ENCODE measurements around the gene TTL.
A peak's percentile ranks its signal among the peaks of the same experiment; 100 is the strongest.

The TTL gene

DNA sequence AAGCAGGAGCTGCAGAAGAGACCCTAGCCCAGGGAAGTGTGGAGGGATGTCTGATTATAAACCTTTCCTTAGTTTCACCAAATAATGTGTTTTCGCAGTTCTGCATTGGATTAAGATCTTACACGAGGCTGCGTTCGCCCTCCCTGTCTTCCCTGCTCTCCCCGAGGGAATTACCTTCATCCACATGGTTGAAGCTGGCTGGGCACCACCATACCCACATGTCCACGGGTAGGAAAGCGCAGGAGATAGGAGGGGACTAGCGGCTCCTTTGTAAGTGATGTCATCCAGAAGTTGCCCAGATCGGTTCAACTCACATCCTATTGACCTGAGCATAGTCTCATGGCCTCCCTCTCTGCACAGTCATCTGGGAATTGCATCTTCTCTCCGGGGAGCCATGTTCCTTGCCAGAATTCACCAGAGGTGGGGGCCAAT, 1.1 kb downstream of the TTL start:
- peak overlapping the region; percentile 89 for H3K4me3 ChIP-seq (ENCODE audit: control insufficient read depth, low read depth, low read length)
- TF ChIP-seq, protein P1, sequence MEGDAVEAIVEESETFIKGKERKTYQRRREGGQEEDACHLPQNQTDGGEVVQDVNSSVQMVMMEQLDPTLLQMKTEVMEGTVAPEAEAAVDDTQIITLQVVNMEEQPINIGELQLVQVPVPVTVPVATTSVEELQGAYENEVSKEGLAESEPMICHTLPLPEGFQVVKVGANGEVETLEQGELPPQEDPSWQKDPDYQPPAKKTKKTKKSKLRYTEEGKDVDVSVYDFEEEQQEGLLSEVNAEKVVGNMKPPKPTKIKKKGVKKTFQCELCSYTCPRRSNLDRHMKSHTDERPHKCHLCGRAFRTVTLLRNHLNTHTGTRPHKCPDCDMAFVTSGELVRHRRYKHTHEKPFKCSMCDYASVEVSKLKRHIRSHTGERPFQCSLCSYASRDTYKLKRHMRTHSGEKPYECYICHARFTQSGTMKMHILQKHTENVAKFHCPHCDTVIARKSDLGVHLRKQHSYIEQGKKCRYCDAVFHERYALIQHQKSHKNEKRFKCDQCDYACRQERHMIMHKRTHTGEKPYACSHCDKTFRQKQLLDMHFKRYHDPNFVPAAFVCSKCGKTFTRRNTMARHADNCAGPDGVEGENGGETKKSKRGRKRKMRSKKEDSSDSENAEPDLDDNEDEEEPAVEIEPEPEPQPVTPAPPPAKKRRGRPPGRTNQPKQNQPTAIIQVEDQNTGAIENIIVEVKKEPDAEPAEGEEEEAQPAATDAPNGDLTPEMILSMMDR (IDR thresholded peaks at IDR 0.05; ENCODE audit: control insufficient read depth, insufficient read depth, low read depth, low read length, missing control alignments), result no peak
- DNase-seq (ENCODE audit: low read depth), result no peak

DNA sequence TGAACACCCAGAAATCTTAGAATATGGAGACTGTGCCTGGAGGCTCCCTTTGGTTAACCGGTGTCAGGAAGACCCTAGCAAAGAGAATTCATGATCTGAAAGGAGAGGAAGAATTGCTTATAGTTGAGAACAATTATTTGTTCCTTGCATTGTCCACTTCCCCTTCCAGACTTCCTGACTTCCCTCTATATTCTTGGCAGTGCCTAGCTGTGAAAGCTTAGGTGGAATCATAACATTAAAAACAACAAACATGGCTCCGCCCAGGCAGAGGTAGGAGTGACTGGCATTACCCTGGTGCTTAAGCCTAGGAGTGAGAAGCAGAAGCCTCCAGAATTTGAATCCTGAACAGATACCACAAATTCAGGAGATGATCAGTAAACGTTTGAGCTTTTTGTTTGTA, 1.9 kb downstream of the TTL start:
- TF ChIP-seq, protein P1 (IDR thresholded peaks at IDR 0.05; ENCODE audit: control insufficient read depth, insufficient read depth, low read depth, low read length, missing control alignments), result no peak
- no peak for DNase-seq (ENCODE audit: low read depth)
- no peak overlapping the region for H3K4me3 ChIP-seq (ENCODE audit: control insufficient read depth, low read depth, low read length)

DNA sequence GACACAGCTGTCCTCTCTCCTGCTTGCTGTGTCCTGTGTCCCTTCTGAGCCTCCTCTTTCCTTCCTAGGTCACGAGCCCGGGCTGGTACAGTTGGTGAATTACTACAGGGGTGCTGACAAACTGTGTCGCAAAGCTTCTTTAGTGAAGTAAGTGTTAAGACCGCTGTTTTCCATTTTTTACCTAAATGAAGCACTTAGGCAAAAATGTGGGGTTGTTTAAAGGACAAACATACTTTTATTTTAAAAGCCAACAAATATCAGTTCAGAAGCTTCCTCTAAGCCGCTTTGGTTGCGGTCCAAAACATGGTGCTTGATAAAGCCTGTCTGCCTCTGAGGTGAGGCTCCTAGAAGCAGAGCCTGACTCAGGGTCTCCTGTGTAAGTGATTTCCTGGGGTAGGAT, 3.9 kb downstream of the TTL start:
- H3K4me3 ChIP-seq (ENCODE audit: control insufficient read depth, low read depth, low read length), result no peak overlapping the region
- no peak for DNase-seq (ENCODE audit: low read depth)
- TF ChIP-seq, protein P1 (IDR thresholded peaks at IDR 0.05; ENCODE audit: control insufficient read depth, insufficient read depth, low read depth, low read length, missing control alignments), result no peak

DNA sequence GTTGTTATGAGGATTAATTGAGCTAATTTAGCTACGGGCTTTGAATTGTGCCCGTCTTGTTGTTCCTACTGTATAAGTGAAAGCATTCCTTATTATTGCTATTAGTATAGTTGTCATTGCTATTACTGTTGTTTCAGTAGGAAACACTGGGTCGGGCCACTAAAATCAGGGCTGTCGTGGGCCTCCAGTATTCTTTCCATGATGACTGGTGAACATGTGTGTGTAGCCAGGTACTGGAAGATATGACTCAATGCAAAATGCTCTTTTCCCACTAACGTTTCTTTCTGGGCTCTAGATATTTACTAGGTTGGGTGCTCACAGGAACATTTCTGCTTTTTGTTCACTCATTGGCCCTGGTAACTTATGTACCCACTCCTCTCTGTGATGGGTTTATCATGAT, 4.9 kb downstream of the TTL start:
- TF ChIP-seq, protein P1 (IDR thresholded peaks at IDR 0.05; ENCODE audit: control insufficient read depth, insufficient read depth, low read depth, low read length, missing control alignments), result no peak
- DNase-seq (ENCODE audit: low read depth), result no peak
- H3K4me3 ChIP-seq (ENCODE audit: control insufficient read depth, low read depth, low read length), result no peak overlapping the region

DNA sequence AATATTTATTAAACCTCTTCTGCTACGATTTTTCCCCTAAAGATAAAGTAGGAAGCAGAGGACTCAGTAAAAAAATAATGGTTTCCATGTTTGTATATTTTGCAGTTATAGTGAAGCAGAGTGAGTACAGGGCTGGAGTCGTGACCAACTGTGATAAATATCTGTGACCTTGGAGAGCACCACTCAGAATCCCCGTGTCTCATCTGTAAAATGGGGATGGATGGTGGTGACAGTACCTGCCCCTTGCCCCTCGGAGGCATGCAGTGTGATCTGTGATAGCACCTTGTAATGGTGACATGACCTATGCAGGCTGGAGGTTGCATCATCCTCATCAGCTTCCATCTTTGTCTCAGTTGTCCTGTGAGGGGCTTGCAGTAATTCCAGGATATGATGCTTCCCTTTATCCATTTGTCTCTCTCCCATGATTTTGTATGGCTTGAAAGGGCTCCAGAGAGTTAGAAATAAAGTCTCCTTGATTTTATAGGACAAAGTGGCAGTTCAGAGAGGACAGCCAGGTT, 5.5 kb downstream of the TTL start:
- H3K4me3 ChIP-seq (ENCODE audit: control insufficient read depth, low read depth, low read length), result no peak overlapping the region
- TF ChIP-seq, protein P1 (IDR thresholded peaks at IDR 0.05; ENCODE audit: control insufficient read depth, insufficient read depth, low read depth, low read length, missing control alignments), result no peak
- DNase-seq (ENCODE audit: low read depth), result no peak

DNA sequence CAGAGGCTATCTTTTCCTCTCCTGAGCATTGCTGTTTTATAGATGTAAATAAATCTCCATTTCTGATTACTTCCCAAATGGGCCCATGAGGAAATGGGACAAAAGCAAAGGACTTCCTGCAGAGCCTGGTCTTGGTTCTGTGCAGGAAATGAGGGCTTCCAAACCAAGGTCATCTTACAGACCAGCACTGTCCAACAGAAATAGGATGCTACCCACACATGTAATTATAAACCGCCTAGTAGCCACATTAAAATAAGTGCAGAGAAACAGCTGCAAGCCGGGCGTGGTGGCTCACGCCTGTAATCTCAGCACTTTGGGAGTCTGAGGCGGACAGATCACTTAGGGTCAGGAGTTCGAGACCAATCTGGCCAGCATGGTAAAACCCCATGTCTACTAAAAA, 6.2 kb downstream of the TTL start:
- no peak for DNase-seq (ENCODE audit: low read depth)
- H3K4me3 ChIP-seq (ENCODE audit: control insufficient read depth, low read depth, low read length), result no peak overlapping the region
- TF ChIP-seq, protein P1 (IDR thresholded peaks at IDR 0.05; ENCODE audit: control insufficient read depth, insufficient read depth, low read depth, low read length, missing control alignments), result no peak

DNA sequence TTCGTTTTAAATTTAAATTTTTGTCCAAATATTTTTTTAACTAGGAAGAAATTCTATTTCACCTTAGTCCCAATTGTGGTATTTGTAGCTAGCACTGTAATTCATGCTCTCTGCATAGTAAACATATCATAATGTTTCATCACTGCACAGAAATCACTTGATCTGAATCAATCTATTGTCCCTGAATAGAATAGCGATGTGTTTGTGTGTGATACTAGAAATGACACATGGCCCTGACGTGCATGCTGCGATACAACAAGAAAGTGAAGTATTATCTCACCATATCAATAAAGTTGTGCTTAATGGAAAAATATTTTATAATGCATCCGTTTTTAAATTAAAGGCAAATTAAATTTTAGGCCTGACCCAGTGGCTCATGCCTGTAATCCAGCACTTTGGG, 10.0 kb downstream of the TTL start:
- TF ChIP-seq, protein P1 (IDR thresholded peaks at IDR 0.05; ENCODE audit: control insufficient read depth, insufficient read depth, low read depth, low read length, missing control alignments), result no peak
- DNase-seq (ENCODE audit: low read depth), result no peak
- no peak overlapping the region for H3K4me3 ChIP-seq (ENCODE audit: control insufficient read depth, low read depth, low read length)

All from AG09309 (cell line).